NCI-H2196 (cell line): Measurements from ENCODE around the gene DOCK10.

Experiments used
- DNase-seq: peaks from one replicate; lab custom pipeline; 2025; ENCODE audit not compliant: unreplicated experiment; lab: John Stamatoyannopoulos, UW

The DOCK10 gene

GRCh38 chr2:224885836-224886547, 156.3 kb downstream of the DOCK10 start:
- DNase-seq: no peak

- DNase-seq: no peak
Observed at GRCh38 chr2:224885291-224885690, 157.0 kb downstream of the DOCK10 start.

GRCh38 chr2:224884188-224884587, 158.1 kb downstream of the DOCK10 start:
- DNase-seq: no peak

- DNase-seq: no peak
Observed at GRCh38 chr2:224883700-224884099, 158.6 kb downstream of the DOCK10 start.

DNA sequence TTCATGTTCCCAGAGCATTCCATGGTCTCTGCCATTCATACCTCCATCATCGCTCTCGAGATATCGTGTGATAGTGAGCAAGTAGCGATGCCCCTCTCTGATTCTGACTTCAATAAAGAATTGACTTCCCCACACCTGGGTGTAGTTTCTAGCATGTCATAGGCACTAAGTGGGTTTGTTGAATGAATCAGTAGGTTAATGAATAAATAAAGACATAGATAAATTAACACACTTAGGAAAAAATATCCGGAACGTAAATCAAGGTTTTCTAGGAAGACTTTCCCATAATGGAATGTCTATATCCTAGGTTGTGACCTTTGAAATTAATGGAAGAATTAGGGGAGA, 159.1 kb downstream of the DOCK10 start:
- DNase-seq: no peak

GRCh38 chr2:224882291-224883171, 159.7 kb downstream of the DOCK10 start:
- no peak for DNase-seq

GRCh38 chr2:224881846-224882245, 160.4 kb downstream of the DOCK10 start:
- no peak for DNase-seq

GRCh38 chr2:224876522-224876921, 165.7 kb downstream of the DOCK10 start:
- DNase-seq: no peak

DNA sequence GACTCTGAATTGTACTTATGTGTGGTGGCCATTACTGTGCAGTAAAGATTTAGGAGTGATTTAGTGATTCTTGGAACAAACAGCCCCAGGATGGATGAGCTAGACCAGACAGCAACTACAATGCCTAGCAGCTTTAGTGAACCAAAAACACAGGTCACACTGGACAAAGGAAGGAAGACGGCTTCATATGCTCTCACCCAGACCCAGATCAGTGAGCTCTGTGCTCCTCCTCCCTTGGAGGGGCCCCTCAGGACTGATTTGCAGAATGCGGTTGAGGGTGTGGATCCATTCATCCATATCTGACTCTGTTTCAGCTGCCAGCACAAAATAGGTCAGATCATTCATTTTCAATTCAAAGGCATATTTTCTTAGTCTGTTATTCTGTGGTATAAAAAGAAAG, 166.4 kb downstream of the DOCK10 start:
- no peak for DNase-seq

DNA sequence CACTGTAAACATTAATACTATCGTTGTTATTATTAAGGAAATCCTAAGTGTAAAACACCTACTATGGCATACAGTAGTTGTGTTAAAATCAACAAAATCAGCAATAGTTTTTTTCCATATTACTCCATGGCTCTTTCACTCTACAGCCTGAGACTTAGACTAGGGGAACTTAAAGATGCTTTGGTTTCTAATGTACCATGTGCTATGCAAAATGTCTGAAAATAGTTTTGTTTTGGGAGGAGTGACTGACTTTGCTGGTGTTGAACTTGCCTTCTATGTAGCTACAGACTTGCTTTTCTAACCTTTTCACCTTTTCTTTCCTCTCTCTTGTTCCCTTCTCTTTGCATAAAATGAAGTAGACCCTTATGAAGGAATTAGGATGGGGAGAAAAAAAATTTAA, 167.1 kb downstream of the DOCK10 start:
- DNase-seq: no peak

GRCh38 chr2:224871813-224872212, 170.5 kb downstream of the DOCK10 start:
- no peak for DNase-seq

DNA sequence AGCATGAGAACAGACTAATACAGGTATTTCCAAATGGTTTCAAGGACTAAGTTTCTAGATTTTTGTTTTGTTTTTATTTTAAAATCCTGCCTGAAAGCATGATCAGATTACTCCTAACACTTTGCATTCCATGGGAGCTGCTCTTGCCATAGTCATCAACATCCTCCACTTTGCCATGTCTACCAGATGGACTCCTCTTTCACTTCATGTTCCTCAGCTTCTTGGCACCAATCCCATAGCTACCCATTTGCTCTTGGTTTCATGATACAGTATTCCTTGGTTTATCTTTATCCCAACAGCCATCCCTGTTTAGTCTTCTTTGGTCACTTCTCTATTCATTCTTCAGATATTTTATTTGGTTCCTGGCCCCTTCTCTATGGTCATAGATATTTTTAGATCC, 171.9 kb downstream of the DOCK10 start:
- no peak for DNase-seq

DNA sequence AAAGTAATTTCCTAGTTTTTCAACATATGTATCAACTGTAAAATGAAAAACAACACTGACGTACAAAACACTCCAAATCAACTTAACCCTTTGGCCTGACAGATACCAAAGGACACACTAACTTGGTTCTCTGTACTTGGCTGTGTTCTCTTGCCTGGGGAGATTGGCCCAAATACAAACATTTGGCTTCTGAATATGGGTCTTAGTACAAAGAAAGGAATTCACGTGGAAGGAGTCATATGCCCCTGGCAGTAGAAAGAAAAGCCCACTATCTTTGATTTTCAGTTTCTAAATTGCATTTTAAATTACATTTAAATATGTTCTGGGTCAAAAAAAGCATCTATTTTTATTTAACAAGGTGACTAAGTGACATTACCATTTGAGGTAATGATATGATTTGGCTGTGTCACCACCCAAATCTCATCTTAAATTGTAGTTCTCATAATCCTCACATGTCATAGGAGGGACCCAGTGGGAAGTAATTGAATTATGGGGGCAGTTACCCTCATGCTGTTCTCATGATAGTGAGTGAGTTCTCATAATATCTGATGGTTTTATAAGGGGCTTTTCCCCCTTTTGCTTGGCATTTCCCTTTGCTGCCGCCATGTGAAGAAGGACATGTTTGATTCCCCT, 172.6 kb downstream of the DOCK10 start:
- DNase-seq: no peak

DNA sequence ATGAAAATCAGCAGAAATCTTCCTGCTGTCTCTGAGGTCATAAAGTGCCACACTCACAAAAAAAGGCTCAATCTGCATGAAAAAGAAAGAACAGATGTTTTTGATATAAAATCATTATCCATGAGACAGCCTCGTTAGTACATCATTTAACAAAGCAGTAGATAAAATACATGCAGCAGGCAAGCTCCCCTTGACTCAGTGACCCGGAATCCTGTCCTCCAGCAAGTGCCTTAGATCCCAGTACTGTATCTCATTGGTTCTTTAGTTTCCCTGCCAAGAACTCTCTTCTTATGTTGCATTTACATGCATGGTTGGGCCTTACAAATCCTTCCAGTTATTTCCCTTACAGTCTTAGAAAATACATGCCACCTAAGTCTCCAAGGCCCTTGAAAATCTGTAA, 177.3 kb downstream of the DOCK10 start:
- DNase-seq: no peak

DNA sequence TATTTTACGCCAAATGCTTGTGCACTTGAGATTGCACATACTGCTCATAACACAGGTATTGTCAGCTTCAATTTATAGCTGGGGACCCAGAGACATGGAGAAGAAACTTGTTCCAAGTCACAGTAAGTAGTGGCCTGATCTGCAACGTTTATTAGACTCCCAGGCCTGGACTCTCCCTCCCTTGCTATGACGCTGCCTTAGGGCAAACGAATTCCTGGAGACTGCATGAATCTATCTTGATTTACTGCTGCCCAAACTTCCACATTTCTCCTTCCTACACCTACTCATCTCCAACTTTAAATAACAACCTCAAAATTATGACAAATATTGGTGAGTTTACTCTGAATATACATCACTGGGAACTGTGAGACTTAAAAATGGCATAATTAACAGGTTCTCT, 181.0 kb downstream of the DOCK10 start:
- no peak for DNase-seq

GRCh38 chr2:224860786-224861185, 181.5 kb downstream of the DOCK10 start:
- no peak for DNase-seq

DNA sequence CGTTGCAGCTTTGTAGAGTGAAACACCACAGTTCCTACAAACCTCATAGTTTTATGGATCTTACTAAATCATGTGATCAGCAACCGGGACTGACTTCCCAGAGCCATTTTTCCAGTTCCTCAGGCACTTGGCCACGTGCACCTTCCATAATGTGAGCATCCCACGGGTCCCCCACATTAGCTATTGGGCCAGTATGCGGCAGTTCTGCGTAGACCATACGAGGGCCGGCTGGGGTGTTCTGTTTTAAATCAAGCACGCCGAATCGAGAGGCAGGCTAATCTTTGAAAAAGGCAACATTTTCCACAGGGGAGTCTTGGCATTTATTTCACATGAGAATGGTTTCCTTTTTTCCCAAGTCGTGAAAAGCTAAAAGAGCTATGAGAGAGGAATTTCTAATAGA, 190.5 kb downstream of the DOCK10 start:
- DNase-seq: no peak

DNA sequence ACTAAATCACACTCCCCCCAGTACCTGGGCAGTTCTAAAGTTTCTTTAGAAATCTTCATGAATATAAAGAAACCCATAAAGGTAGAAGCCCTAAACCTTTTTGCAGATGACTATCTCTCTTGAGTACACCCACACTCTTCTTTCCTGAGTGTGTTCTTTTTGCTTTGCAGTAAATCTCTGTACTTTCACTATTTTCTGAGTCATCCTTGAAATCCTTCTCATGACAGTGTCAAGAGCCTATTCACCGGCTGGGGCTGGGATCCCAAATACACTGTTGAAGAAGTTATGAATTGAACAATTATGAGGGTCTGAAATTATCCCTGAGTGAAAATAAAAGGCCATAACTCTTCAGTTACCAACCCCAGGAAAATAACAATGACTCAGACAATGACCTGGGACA, 192.2 kb downstream of the DOCK10 start:
- DNase-seq: no peak

GRCh38 chr2:224849264-224849663, 193.0 kb downstream of the DOCK10 start:
- DNase-seq: no peak

GRCh38 chr2:224847961-224848850, 194.1 kb downstream of the DOCK10 start:
- DNase-seq: peak; percentile 11

DNA sequence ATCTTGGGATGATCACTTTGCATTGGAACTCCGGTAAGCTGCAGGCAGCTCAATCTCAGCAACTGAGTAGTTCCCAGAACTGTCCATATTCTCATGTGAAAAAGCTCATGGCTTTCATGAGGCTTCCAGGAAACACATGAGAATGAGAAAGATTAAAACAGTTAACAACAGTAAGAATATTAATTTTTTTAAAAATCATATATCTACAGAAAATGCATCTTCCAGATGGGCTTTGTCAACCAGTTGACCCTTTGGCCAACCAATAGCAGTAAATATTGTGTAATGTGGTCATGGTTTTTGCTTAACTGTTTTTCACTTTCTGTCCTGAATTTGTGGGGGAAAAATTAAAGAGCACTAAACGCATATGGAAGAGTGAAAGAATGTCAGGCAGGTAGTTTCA, 194.9 kb downstream of the DOCK10 start:
- DNase-seq: no peak
